GM21423 (cell line): Measurements from ENCODE around the gene SERPINA4.
A peak's percentile ranks its signal among the peaks of the same experiment; 100 is the strongest.

Experiments used
- ATAC-seq: cut with Tn5 transposase; IDR thresholded peaks from one replicate; pipeline ENCODE4 v1.9.1; 2021; ENCODE audit warnings: mild to moderate bottlenecking, moderate library complexity; ENCODE audit not compliant: unreplicated experiment

Gene SERPINA4

DNA sequence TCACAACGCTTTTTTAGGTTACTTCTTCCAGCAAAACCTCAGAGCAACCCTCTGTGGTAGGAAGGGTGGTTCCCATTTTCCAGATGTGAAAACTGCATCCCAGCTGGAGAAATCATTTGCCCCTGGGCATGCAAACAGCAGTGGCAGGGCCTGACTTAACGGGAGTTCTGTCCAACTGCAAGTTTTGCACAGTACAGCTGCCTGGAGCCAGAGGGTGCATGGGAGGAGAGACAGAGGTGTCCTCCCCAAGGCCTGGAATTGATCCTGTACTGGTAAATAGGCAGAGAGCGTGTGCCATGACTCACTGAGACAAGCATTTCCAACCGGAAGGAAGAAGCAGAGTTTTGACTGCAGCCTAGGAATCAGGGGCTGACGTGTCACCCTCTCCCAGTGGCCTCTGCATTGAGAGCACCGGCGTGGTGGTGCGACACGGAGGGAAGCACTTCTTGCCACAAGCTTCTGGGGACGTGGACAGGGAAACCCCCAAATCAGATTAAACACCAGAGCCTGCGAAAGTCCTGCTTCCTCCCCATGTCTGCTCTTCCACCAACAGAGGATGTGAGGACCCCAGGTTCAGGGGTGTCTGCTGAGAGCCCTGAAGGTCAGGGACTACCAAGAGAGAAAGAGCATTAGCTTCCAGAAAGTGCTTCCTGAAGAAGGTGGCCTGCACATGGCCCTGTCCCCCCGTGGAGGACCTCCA, 19.0 kb upstream of the SERPINA4 start:
- ATAC-seq = no peak

DNA sequence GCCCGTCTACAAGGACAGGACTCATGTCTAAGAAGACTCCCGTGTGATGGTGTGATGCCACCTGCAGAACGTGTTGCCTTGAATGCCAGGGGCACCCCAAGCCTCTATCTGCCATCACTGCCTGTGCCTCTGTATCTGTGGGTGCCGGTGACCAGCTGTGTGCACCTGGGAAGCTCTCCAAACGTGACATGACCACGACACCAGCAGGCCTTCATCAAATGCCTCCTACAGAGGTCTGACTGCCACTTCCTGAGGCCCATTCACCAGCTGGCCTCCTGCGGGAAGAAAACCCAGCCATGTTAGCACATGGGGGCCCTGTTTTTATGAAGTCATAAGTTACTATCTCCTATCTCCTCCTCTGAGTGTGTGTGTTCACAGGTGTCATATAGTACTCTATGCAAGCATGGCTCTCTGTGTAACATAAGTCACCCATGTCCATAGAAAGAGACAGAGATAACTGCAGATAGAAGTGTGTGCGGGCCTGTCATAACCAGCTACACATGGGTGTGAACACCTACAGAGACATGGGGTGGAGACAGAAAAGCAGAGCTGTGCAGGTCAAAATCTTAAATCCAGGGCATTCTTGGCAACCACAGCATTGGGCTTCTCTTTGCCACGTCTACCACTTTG, 18.3 kb upstream of the SERPINA4 start:
- no peak for ATAC-seq

- no peak for ATAC-seq
Measured at GRCh38 chr14:94543449-94544124, 17.7 kb upstream of the SERPINA4 start.

DNA sequence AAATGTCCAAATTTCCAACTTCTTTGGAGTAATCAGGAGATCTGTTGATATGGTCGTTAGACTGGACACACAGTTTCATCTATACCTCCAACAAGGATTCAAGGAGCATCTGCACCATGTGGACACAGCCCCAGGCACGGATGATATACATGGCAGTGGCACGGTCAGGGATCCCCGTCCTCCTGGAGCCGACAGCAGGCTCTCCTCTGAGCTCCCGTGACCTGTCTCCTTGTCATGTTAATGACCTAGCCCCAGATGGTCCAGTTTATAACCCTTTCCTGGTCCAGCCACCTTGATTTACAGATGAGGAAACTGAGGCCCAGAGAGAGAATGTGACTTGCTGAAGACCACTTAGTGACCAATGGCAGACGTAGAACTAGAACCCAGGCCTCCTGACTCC, 16.5 kb upstream of the SERPINA4 start:
- no peak for ATAC-seq

GRCh38 chr14:94545131-94545841, 16.0 kb upstream of the SERPINA4 start:
- no peak for ATAC-seq

- ATAC-seq = no peak
Measured at GRCh38 chr14:94547151-94547680, 14.0 kb upstream of the SERPINA4 start.

DNA sequence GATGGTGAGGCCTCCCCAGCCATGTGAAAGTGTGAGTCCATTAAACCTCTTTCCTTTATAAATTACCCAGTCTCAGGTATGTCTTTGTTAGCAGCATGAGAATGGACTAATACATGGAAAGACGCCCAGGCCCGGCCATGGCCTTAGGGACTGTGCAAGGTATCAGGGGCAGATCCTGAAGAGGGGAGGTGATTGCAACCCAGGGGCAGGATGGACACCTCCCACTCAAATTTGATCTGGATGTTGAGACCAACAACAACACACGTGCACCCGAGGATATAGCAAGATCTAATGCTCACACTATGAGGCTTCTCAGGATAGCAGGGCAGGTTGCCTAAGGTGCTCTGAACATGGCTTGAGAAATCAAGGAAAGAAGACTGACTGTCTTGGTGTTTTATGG, 13.5 kb upstream of the SERPINA4 start:
- no peak for ATAC-seq

DNA sequence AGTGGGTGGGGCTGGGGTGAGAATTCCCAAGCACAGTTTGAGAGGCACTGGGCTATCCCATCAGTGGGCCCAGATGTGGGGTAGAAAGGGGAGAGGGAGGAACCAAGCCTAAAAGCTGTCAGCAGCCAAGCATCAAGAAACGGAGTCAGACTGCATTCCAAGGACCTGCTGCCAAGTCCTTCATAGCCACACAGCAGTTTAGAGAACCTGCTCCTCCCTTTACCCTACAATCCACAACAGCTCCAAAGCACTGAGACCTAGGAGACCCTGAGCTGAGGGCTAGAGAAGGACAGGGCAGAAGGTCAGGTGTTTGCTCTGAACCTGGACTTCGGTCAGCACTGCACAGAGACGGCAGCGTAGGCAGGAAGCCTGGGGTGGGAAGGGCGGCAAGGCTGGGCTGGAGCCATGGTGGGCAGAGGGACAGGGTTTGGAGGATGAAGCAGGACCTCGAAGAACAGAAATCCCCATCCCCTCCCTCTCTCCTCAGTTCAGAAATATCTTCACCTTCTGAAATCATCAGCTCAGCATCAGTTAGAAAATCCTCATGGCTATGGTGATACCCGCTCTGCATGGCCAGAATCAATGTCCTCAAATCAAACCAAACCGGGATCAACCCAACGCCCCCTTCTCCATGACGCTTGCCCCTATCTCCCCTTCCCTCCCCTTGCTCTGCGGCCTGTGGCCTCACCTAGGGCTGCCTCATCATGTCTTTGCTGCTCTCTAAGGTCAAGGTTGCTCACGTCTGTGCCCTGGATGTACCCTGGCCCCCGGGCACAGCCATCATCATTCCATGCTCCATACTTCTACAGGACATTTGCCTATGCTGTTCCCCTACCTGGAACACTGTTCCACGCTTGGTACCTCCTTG, 12.9 kb upstream of the SERPINA4 start:
- no peak for ATAC-seq

DNA sequence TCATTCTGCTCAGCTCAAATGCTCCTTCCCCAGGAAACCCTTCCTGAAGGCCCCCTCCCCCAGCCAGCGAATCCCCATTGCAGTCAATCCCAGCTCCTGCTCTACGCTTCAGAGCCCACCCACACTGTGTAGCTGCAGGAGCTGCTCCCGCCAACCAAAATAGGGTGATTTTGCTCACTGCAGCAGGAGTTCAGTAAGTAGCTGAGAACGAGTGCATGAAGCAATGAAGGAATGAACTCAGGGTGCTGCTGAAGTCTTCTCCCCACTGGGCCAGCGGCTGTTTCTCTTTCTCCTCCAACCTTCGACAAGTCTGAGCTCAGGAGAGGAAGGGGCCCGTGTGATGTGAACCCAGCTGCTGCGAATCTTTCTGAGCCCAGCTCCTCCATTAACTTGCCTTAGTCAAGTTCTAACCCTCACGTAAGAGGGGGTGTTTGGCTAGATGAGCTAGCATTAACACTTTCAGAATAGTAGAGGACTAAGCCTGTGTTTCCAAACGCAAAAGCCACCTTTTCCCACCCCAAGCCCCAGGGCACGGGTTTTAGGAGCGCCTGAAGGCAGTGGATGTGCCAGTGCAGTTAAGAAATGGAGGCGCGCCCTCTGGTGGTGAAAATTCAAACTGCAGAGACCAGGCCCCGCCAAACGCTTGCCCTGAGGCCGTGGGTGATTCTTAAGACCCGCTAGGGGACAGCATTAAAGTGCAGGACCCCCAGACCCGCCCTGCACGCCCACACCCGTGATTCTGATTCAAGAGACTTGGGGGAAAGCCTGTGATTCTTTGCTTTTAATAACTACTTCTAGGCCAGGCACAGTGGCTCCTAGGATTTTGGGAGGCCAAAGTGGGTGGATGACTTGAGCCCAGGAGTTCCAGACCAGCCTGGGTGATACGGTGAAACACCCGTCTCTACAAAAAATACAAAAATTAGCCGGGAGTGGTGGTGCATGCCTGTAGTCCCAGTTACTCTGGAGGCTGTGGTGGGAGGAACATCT, 11.9 kb upstream of the SERPINA4 start:
- ATAC-seq = peak; percentile 69

- ATAC-seq = no peak
Measured at GRCh38 chr14:94550041-94550440, 11.2 kb upstream of the SERPINA4 start.

DNA sequence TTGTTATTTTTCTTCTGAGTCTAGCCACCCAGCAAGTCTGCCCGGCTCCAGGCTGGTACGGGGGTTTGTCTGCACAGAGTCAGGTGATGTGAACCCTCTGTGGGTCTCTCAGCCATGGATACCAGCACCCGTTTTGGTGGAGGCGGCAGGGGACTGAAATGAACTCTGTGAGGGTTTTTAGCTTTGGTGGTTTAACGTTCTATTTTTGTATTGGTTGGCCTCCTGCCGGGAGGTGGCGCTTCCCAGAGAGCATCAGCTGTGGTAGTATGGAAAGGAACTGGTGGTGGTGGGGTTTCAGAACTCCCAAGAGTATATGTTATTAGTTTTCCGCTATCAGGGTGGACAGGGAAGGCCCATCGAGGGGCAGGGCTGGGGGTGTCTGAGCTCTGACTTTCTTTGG, 5.3 kb upstream of the SERPINA4 start:
- no peak for ATAC-seq

DNA sequence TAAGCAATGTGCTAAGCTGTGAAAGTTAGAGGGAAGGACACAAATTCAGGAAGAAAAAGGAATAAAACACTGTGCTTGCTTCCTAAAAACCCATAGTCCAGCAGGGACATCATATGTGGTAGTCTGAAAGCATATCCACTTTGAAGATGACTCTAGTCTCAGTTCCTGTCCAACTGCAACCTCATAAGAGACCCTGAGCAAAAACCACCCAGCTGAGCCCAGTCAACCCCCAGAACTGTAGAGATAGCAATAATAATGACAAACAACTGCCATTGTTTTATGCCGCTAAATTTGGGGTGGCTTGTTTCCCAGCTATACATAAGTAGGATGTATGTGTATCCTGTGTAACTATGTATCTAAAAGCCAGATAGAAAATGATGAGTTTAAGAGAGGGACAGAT, 3.9 kb upstream of the SERPINA4 start:
- ATAC-seq = no peak

DNA sequence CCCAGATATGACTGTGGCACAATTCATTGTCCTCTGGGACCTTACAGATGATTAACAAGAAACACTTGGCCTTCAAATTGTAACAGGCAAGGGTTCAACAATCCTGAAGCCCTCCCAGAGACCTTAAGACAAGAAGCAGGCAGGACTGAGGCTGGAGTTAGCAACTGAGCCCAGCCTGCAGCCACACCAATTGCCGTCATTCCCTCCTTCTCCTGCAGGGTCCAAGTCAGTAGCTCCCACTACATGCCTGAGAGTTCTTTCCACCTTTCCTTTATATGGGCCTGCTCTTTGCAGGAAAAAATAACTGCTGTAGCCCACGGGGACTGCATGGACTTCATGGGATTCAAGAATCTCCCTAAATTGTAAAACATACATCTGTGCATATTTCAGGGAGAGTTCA, 2.4 kb upstream of the SERPINA4 start:
- no peak for ATAC-seq

GRCh38 chr14:94559638-94560290, 1.5 kb upstream of the SERPINA4 start:
- no peak for ATAC-seq

DNA sequence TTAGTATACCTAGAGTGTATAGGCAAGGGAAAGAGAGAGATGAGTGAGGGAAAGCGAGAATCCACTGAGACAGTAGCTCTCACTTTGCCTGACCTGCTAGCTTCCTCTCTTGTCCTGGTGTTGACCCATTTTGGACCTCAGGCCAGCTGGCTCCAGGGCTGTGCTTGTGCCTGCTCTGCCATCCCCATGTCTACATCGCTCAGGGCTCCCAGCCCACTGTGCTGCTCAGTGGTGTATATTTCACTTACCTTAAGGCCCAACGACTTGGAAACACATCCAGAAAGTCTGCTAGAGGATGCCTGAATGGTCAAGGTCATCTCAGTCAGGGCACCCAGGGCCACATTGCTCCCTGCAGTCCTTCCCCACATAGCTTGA, 964 bp upstream of the SERPINA4 start:
- ATAC-seq = no peak

- ATAC-seq = no peak
Measured at GRCh38 chr14:94561656-94562010, 391 bp downstream of the SERPINA4 start.

DNA sequence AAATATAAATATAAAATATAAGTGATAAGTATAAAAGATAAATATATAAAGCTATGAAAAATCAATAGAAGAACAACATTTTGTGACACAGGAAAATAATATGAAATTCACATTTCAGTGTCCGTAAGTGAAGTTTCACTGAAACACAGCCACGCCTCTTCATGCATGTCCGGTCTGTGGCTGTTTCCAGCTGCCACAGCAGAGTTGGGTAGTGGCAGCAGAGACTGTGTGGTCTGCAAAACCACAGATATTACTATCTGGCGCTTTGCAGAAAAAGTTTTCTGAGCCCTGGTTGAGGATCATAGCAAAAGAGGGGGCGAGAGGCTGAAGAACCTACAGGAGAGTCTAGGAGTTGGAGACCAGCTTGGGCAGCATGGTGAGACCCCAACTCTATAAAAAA, 780 bp downstream of the SERPINA4 start:
- no peak for ATAC-seq

GRCh38 chr14:94562941-94563883, 2.0 kb downstream of the SERPINA4 start:
- no peak for ATAC-seq
